Ovary (tissue), 3 donors: ENCODE measurements around the gene SORCS3.

Experiments used
- CTCF ChIP-seq, 3 donors: fragments of 450-650 bp in 2 of 3; fragments of 200-600 bp in 1 of 3; IDR thresholded peaks; one replicate each; pipeline versions ENCODE4 v1.5.1 to v1.8.0; 2016 to 2022; ENCODE audit warnings: antibody characterized with exemption in 3 of 3, mild to moderate bottlenecking in 1 of 3
- EP300 ChIP-seq: sonication (generic); formaldehyde crosslinking; IDR thresholded peaks from one replicate; pipeline ENCODE4 v1.6.1; 2017; ENCODE audit warnings: antibody characterized with exemption
- POLR2A ChIP-seq: fragments of 450-650 bp; IDR thresholded peaks from one replicate; pipeline ENCODE4 v1.6.1; 2017; ENCODE audit warnings: antibody characterized with exemption, mild to moderate bottlenecking, moderate library complexity
- donor health status: DM: no; HTN: no; CAD: no.

DNA sequence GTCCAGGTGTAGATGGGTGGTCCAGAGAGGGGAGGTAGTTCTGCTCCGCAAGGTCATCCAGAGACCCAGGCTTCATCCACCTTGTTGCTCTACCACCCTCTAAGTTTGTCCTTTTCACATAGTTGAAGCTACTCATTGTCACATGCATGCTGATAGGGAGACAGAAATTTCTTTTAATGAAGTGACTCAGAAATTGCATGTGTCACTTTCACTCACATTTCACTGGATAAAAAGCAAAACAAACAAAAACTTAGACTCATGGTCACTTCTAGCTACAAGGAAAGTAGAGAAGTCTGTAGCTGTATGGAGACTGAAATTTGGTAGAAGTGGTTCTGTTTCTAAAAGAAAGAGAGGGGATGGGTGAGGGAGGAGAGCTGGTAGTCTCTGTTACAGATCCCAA lies 161.9 kb downstream of the SORCS3 start:
- TF ChIP-seq CTCF (IDR thresholded peaks at IDR 0.05) (no peak), POLR2A (no peak), EP300 (no peak)
